ENCODE measurements around the gene MORN5. TPM values are rescaled to one million over a fixed set of nuclear protein-coding genes. Genes with fewer than 3 reads are reported as not detected.

Gene MORN5
- not detected for total RNA-seq
- long read RNA-seq = 0 reads

DNA sequence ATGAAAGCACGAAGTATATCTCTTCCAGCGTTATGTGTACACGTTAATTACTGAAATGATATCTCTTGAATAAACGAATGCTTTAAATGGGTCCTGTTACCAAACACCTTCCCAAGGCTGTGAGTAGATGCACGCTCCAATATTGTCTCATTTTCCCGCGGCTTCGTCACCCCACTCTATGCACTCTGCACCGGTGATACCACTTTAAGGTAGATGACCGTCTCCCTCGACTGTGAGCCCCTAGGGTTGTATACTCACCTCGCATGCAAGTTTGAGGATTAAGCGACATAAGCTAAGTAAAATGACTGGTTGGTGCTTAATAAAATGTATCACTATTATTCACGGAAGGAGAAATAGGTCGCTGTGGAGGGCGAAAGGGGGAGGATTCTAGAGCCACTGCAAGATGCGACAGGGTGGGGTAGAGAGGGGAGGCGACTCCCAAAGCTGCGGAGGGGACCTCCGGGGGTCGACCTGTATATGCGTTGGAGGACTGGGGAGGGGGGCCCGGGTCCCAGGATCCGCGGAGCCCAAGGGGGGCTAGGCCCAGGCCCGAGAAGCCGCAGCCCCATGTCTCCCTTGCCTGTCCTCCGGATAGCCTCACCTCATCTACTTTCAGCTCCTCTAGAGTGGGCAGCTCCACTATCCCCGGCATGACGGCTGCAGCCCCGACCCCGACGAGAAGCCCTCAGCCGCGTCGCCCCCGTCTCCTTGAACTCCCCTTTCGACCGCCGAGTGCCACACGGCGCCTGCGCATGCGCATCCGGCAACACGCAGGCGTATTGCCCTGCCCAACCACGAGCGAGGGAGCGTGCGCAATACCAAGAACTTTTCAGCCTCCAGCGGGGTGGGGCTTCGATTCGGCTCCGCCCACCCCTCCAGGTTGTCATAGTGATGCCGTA lies at the start of gene MORN5, which contains the start of gene NDUFA8:
TSS of gene MORN5 (plus strand) at position 883 of the 899 bp plus-strand sequence. CDS start 65 bp downstream, outside the sequence.
TSS of gene NDUFA8 (minus strand) at position 754 of the 899 bp plus-strand sequence. CDS start at position 652, 102 bp downstream.
- H3K9me3 ChIP-seq (replicated peaks) = peaks cover 12% of the 10 kb centered on the region
- peaks cover 58% of the 10 kb centered on the region for H3K4me1 ChIP-seq
- TF ChIP-seq, protein P1, sequence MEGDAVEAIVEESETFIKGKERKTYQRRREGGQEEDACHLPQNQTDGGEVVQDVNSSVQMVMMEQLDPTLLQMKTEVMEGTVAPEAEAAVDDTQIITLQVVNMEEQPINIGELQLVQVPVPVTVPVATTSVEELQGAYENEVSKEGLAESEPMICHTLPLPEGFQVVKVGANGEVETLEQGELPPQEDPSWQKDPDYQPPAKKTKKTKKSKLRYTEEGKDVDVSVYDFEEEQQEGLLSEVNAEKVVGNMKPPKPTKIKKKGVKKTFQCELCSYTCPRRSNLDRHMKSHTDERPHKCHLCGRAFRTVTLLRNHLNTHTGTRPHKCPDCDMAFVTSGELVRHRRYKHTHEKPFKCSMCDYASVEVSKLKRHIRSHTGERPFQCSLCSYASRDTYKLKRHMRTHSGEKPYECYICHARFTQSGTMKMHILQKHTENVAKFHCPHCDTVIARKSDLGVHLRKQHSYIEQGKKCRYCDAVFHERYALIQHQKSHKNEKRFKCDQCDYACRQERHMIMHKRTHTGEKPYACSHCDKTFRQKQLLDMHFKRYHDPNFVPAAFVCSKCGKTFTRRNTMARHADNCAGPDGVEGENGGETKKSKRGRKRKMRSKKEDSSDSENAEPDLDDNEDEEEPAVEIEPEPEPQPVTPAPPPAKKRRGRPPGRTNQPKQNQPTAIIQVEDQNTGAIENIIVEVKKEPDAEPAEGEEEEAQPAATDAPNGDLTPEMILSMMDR (IDR thresholded peaks at IDR 0.05; ENCODE audit: borderline replicate concordance) = peak; percentile 41
- peak; percentile 95 for DNase-seq
- H3K27ac ChIP-seq (replicated peaks) = peak within 1 kb of the TSS; percentile 94
- H3K36me3 ChIP-seq = no peaks in the 10 kb centered on the region
- intact Hi-C loops (cut with micrococcal nuclease) = no loop called here
- H3K27me3 ChIP-seq (ENCODE audit: low read depth) = no peaks in the 10 kb centered on the region
- H3K4me3 ChIP-seq = peak within 1 kb of the TSS; percentile 85

DNA sequence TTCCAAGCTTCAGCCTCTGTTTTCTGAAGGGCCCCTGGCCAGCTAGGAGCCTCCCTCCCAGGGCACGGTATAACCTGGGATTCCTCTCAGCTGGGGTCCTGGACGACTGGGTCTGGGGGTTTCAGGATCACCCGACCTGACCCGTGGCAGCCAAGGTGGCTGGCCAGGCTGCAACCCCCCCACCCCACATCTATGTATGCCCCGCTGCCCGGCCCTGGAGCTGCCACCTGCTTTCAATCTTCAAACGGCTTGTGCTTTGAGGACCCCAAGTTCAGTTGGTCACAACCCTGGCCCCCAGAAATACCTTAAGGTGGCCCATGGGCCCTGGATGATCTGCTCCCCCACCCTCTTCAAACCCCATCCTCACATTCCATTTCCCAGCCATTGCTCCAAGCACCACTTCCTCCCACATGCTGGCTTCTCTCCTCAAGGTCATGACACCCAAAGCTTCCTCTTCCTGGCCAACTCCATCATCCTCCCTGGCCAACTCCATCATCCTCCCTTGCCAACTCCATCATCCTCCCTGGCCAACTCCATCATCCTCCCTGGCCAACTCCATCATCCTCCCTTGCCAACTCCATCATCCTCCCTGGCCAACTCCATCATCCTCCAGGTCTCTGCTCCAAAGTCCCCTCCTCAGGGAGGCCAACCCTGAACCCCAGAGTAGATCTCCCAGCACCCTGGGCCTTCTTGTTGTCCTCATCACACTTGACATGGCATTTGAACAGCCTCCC lies 49.4 kb upstream of the MORN5 start:
- TF ChIP-seq, protein P1 (IDR thresholded peaks at IDR 0.05; ENCODE audit: borderline replicate concordance) = no peak
- Histone ChIP-seq H3K36me3 (no peaks in the 10 kb centered on the region), H3K9me3 (replicated peaks) (no peaks in the 10 kb centered on the region), H3K4me1 (peaks cover 15% of the 10 kb centered on the region), H3K4me3 (no peak overlapping the region), H3K27me3 (ENCODE audit: low read depth) (peaks cover 12% of the 10 kb centered on the region), H3K27ac (replicated peaks) (no peak overlapping the region)
- intact Hi-C loops (cut with micrococcal nuclease) = no loop called here
- no peak for DNase-seq

DNA sequence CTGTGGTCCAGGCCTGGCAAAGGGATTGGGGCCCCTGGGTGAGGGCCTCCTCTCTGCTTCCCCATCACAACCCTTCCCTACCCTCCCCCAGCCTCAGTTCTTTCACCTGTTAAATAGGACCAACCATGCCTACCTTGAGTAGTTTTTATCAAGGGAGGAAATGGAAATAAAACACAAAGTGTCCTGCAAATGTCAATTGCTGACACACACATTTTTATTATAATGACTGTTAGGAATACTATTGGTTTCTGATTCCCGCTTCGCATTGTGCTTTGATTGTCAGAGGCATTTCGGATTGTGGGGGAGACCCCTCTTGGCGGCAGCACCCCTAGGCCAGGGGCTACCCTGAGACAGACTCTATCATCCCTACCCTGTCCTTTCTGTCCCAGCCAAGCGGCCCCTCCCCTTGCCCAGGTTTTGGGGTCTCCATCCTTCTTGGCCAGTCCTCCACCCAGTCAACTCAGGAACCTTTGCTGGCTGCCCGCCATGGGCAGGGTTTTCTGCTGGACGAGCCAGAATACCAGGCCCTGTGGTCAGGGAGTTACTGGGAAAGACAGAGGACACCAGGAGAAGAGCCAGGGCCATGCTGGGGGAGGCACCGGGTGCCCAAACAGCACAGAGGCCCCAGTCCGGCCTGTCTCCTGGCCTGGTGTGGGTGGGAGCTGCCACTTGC lies 48.2 kb upstream of the MORN5 start:
- no peak for DNase-seq
- H3K27me3 ChIP-seq (ENCODE audit: low read depth) = peaks cover 24% of the 10 kb centered on the region
- no peaks in the 10 kb centered on the region for H3K9me3 ChIP-seq (replicated peaks)
- H3K4me3 ChIP-seq = no peak overlapping the region
- H3K36me3 ChIP-seq = no peaks in the 10 kb centered on the region
- intact Hi-C loops (cut with micrococcal nuclease) = no loop called here
- H3K27ac ChIP-seq (replicated peaks) = no peak overlapping the region
- H3K4me1 ChIP-seq = peaks cover 14% of the 10 kb centered on the region
- TF ChIP-seq, protein P1 (IDR thresholded peaks at IDR 0.05; ENCODE audit: borderline replicate concordance) = no peak

DNA sequence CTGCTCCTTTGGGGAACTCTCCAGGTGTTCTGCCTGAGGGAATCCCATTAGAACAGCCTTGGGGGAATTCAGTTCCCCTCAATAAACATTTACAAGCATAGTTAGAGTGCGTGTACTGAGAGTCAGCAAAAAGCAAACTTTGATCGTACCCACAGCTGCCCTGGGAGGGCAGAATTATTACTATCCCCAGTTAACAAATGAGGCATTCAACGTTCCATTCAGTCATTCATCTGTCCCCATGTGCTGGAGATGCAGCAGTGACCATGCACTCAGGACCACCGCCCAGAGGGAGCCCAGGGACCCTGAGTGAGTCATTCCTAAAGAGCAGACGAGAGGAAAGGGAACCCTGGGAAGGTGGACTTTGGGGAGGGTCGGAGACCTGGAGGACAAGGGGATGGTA lies 47.5 kb upstream of the MORN5 start:
- DNase-seq = no peak
- peaks cover 7% of the 10 kb centered on the region for H3K4me1 ChIP-seq
- TF ChIP-seq, protein P1 (IDR thresholded peaks at IDR 0.05; ENCODE audit: borderline replicate concordance) = no peak
- H3K9me3 ChIP-seq (replicated peaks) = no peaks in the 10 kb centered on the region
- H3K27me3 ChIP-seq (ENCODE audit: low read depth) = peaks cover 29% of the 10 kb centered on the region
- no peaks in the 10 kb centered on the region for H3K36me3 ChIP-seq
- H3K27ac ChIP-seq (replicated peaks) = no peak overlapping the region
- H3K4me3 ChIP-seq = no peak overlapping the region
- intact Hi-C loops (cut with micrococcal nuclease) = no loop called here

DNA sequence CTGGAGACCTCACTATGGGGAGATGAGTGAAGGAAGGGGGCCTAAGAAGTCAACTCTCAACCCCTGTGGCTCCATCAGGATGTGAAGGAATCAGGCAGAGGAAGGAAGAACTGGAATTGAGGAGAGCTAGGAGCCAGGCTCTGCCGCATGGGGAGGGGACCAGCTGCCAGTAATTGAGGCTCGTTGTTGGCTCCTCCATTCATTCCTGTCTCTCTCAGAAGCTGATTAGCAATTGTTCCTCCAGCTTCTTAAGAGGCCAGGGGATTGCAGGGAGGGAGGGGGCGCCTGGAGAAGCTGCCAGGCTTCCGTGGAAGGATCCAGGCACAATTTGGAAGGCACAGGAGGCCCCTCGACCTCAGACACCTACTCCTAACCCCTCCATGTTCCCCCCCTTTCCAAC lies 46.1 kb upstream of the MORN5 start:
- H3K9me3 ChIP-seq (replicated peaks) = no peaks in the 10 kb centered on the region
- DNase-seq = no peak
- H3K4me1 ChIP-seq = no peaks in the 10 kb centered on the region
- TF ChIP-seq, protein P1 (IDR thresholded peaks at IDR 0.05; ENCODE audit: borderline replicate concordance) = no peak
- no peak overlapping the region for H3K27ac ChIP-seq (replicated peaks)
- H3K4me3 ChIP-seq = no peak overlapping the region
- intact Hi-C loops (cut with micrococcal nuclease) = no loop called here
- H3K36me3 ChIP-seq = no peaks in the 10 kb centered on the region
- peaks cover 29% of the 10 kb centered on the region for H3K27me3 ChIP-seq (ENCODE audit: low read depth)
